Measurements from ENCODE around the gene OTOL1. TPM values are rescaled to one million over a fixed set of nuclear protein-coding genes. Genes with fewer than 3 reads are reported as not detected.

OTOL1 gene
- total and polyA plus RNA-seq, 2 donors from 2014 or later, result not detected

DNA sequence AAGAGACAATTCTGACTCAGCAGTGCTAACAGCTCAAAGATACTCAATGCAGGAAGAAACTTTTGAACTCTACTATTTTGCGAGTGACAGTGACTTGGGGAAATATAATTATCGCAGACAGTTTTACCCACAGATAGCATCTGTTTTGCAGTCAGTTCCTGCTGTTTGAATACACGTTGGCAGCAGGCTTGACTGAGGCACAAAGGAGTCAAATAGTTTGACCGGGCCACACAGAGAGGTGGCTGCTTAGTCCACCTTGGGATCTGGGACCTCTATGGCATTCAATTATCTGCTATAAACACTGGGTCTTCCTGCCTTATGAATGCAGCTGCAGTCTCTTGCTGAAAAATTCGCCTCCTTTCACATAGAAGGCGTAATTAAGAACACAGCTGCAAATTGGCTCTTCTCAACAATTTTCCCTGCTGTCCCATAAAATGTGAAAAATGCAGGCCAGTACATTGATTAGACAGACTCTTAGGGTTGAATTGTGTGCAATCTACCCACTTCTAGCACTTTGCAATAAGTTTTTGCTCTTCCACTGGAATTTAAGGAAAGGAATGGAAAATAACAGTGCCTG is 56.5 kb downstream of the OTOL1 start:
- intact Hi-C loops (cut with DNase I), result no loop called here
- H3K9ac ChIP-seq (ENCODE audit: low read length in 3 of 3), result no peak overlapping the region
- no peak overlapping the region for H3K27ac ChIP-seq (ENCODE audit: low read depth in 2 of 2, low read length in 2 of 2)
- no peaks in the 10 kb centered on the region for H3K4me1 ChIP-seq (ENCODE audit: control insufficient read depth in 2 of 3, insufficient read depth in 2 of 3, low read depth in 1 of 3, low read length in 3 of 3)
- H3K27me3 ChIP-seq (ENCODE audit: control insufficient read depth, insufficient read depth, low read length), result no peaks in the 10 kb centered on the region
- H3K4me3 ChIP-seq (ENCODE audit: low read length in 3 of 3), result no peak overlapping the region
- TF ChIP-seq, protein P1, sequence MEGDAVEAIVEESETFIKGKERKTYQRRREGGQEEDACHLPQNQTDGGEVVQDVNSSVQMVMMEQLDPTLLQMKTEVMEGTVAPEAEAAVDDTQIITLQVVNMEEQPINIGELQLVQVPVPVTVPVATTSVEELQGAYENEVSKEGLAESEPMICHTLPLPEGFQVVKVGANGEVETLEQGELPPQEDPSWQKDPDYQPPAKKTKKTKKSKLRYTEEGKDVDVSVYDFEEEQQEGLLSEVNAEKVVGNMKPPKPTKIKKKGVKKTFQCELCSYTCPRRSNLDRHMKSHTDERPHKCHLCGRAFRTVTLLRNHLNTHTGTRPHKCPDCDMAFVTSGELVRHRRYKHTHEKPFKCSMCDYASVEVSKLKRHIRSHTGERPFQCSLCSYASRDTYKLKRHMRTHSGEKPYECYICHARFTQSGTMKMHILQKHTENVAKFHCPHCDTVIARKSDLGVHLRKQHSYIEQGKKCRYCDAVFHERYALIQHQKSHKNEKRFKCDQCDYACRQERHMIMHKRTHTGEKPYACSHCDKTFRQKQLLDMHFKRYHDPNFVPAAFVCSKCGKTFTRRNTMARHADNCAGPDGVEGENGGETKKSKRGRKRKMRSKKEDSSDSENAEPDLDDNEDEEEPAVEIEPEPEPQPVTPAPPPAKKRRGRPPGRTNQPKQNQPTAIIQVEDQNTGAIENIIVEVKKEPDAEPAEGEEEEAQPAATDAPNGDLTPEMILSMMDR (IDR thresholded peaks at IDR 0.05; ENCODE audit: borderline replicate concordance, extremely low read depth, insufficient read depth), result no peak
- FAIRE-seq, result no peak
- H3K9me3 ChIP-seq (ENCODE audit: control insufficient read depth in 2 of 3, insufficient read depth in 1 of 3, low read length in 3 of 3), result no peaks in the 10 kb centered on the region
- H3K36me3 ChIP-seq (ENCODE audit: control insufficient read depth in 2 of 3, insufficient read depth in 3 of 3, low read length in 3 of 3), result no peaks in the 10 kb centered on the region
- DNase-seq, result no peak

Other genes with a start within 250 kb of the OTOL1 start
- 7.8 TPM for gene SPTSSB, start 125.3 kb upstream of the OTOL1 start, total RNA-seq
- 0.52 TPM for gene SPTSSB, start 125.3 kb upstream of the OTOL1 start, polyA plus RNA-seq (ENCODE audit: insufficient read depth, low read depth, low replicate concordance)